Suprapubic skin (tissue), 4 donors: ENCODE measurements around the gene RGS2.

Experiments
- CTCF ChIP-seq, 2 donors: fragments of 200-600 bp in 1 of 2; fragments of 450-650 bp in 1 of 2; sonication (generic) in 1 of 2; IDR thresholded peaks; one replicate each; pipeline ENCODE4 v1.5.1; 2016 to 2019; ENCODE audit warnings: antibody characterized with exemption in 2 of 2, mild to moderate bottlenecking in 1 of 2, moderate library complexity in 1 of 2
- EP300 ChIP-seq: sonication (generic); formaldehyde crosslinking; IDR thresholded peaks from one replicate; pipeline ENCODE4 v1.6.1; 2017; ENCODE audit warnings: antibody characterized with exemption
- POLR2A ChIP-seq, 2 donors: fragments of 450-650 bp; IDR thresholded peaks; one replicate each; pipeline ENCODE4 v1.6.1; 2017; ENCODE audit warnings: antibody characterized with exemption in 2 of 2, mild to moderate bottlenecking in 2 of 2, moderate library complexity in 2 of 2
- POLR2AphosphoS5 ChIP-seq, 3 donors: sonication (generic); formaldehyde crosslinking; IDR thresholded peaks; one replicate each; pipeline ENCODE4 v1.6.1; 2017; ENCODE audit warnings: antibody characterized with exemption in 3 of 3

- TF ChIP-seq CTCF (IDR thresholded peaks at IDR 0.05) (no peak), POLR2A (IDR thresholded peaks at IDR 0.05) (no peak), POLR2AphosphoS5 (IDR thresholded peaks at IDR 0.05) (no peak), EP300 (no peak)
Measured at GRCh38 chr1:192795916-192796618, 12.8 kb upstream of the RGS2 start.
